ENCODE measurements around the gene TMEM151B.

DNA sequence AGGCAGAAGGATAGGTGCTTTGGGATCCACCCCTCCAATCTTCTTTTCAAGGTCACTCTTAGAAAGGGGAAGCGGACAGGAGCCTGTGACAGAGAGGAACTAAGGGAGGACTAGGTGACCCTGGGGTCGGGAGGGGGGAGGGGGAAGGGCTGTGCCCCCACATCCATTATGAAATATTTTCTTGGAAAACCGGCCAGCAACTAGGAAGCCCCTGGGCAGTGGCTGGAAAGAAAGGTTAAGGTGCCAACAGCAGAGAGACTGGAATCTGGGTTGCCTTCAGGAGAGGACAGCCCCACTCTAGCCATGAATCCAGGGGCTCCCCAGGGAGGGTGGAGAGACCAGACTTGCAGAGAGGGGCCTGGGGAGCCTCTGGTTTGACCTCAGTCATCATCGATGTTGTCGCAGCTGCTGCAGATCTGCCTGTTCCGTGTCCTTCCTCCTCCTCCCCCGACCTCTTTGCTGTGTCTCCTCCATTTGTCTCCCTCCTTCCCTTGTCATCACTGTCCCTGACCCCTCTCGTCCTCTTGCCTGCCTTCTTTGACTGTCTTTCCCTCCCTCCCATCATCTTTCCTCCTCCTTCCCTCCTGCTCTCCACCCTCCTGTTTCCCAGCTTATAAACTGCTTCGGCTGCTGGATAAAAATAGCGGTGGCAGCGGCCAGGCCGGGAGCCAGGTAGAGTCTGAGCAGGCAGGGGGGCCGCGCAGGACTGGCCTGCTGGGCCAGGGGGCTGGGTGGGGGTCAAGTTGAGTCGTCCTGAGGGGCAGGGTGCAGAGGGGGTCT, 43.7 kb upstream of the TMEM151B start:
- TF ChIP-seq, protein P1, sequence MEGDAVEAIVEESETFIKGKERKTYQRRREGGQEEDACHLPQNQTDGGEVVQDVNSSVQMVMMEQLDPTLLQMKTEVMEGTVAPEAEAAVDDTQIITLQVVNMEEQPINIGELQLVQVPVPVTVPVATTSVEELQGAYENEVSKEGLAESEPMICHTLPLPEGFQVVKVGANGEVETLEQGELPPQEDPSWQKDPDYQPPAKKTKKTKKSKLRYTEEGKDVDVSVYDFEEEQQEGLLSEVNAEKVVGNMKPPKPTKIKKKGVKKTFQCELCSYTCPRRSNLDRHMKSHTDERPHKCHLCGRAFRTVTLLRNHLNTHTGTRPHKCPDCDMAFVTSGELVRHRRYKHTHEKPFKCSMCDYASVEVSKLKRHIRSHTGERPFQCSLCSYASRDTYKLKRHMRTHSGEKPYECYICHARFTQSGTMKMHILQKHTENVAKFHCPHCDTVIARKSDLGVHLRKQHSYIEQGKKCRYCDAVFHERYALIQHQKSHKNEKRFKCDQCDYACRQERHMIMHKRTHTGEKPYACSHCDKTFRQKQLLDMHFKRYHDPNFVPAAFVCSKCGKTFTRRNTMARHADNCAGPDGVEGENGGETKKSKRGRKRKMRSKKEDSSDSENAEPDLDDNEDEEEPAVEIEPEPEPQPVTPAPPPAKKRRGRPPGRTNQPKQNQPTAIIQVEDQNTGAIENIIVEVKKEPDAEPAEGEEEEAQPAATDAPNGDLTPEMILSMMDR (conservative IDR thresholded peaks at IDR 0.05; ENCODE audit: low read depth, low read length), result no peak
- TF ChIP-seq EZH2 (IDR thresholded peaks at IDR 0.05; ENCODE audit: low read length, unreplicated experiment), result no peak

Data from PC-3 (cell line).